ENCODE results near the gene BTBD9. TPM values are rescaled to one million over a fixed set of nuclear protein-coding genes. Genes with fewer than 3 reads are reported as not detected.

BTBD9 gene
- polyA plus RNA-seq, 1 donor (not counting 4 experiments of a cell fraction or from before 2014, with no cell fraction given): 6.8 TPM

DNA sequence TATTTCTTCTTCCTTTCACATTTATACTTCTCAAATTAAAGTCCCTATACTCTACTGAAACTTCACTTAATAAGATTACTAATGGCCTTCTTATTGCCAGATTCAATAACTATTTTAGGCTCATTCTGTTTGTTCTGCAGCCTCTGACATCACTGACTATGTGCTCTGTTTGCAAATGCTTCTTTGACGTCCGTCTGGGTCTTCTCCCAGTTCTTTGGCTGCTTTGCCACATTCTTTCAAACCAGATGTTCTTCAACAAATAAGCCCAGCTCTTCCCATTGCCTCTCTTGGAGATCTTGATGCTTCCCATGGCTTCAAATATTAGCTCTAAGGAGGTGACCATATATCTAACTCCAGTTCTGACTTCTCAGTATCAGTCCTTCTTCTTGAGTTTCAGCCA, 117.4 kb downstream of the BTBD9 start:
- Histone ChIP-seq H4K20me1 (ENCODE audit: control insufficient read depth, extremely low read depth, insufficient read depth, low read length) (no peaks in the 10 kb centered on the region), H3K9me1 (ENCODE audit: control insufficient read depth, extremely low read depth, insufficient read depth, low read length) (no peaks in the 10 kb centered on the region)
- dilution Hi-C loops (cut with MboI; ENCODE audit: extremely low pct_ligation_motif_present, low sequenced_read_pairs): no loop called here

DNA sequence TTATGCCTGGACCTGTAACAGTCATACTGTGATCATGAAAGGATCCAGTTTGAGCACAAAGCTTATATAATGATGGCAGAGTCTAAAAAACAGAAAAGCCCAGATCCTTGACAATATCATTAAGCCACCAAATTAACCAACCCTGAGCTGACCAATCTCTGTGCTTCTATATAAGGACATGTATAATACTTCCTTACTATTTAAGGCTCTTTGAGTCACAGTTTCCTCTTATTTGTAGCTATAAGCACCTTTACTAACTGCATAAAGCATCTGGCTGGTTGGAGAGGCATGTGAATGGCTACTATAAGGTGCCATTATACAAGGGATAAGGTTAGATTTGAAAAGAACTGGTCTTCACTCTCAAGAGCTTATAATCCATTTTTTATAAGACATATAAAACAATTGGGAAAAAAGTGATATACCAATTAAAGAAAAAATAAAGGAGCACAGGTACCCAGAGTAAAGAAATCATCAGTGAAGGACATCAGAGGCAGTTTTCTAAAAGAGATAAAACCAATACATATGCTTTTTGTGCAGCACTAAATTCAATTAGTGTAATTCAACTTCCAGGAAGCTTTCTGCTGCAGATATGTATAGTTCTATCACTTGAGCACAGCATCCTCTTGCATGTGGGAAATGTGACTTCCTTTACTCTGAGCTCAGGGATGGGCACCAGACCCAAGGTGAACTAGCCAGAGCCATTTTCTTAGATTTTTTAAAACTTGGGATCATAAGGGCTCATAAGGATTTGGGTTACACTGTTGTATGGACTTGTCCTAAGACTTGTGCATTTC, 121.0 kb downstream of the BTBD9 start:
- Histone ChIP-seq H3K79me2 (ENCODE audit: control insufficient read depth, insufficient read depth, low read length) (no peaks in the 10 kb centered on the region), H3K4me1 (ENCODE audit: control insufficient read depth, extremely low read depth, insufficient read depth, low read length) (no peaks in the 10 kb centered on the region), H3K4me3 (ENCODE audit: control insufficient read depth in 2 of 3, extremely low read depth in 1 of 3, insufficient read depth in 2 of 3, low read depth in 1 of 3, low read length in 3 of 3) (no peak overlapping the region), H3K27ac (ENCODE audit: control insufficient read depth, insufficient read depth, low read length) (no peak overlapping the region), H3K9me1 (ENCODE audit: control insufficient read depth, extremely low read depth, insufficient read depth, low read length) (no peaks in the 10 kb centered on the region), H3K36me3 (ENCODE audit: control insufficient read depth in 2 of 2, extremely low read depth in 1 of 2, insufficient read depth in 2 of 2, low read length in 2 of 2) (no peaks in the 10 kb centered on the region), H3K27me3 (ENCODE audit: control insufficient read depth, extremely low read depth, insufficient read depth, low read length) (no peaks in the 10 kb centered on the region), H2AFZ (ENCODE audit: control insufficient read depth, low read length) (no peak overlapping the region), H3K9me3 (ENCODE audit: control insufficient read depth, low read depth, low read length) (no peaks in the 10 kb centered on the region), H4K20me1 (ENCODE audit: control insufficient read depth, extremely low read depth, insufficient read depth, low read length) (no peaks in the 10 kb centered on the region), H3K4me2 (ENCODE audit: control insufficient read depth, extremely low read depth, insufficient read depth, low read depth, low read length) (no peak overlapping the region), H3K9ac (ENCODE audit: control insufficient read depth, extremely low read depth, insufficient read depth, low read length) (no peak overlapping the region)
- TF ChIP-seq EZH2 (IDR thresholded peaks at IDR 0.05; ENCODE audit: low read length): no peak
- TF ChIP-seq, protein P1, sequence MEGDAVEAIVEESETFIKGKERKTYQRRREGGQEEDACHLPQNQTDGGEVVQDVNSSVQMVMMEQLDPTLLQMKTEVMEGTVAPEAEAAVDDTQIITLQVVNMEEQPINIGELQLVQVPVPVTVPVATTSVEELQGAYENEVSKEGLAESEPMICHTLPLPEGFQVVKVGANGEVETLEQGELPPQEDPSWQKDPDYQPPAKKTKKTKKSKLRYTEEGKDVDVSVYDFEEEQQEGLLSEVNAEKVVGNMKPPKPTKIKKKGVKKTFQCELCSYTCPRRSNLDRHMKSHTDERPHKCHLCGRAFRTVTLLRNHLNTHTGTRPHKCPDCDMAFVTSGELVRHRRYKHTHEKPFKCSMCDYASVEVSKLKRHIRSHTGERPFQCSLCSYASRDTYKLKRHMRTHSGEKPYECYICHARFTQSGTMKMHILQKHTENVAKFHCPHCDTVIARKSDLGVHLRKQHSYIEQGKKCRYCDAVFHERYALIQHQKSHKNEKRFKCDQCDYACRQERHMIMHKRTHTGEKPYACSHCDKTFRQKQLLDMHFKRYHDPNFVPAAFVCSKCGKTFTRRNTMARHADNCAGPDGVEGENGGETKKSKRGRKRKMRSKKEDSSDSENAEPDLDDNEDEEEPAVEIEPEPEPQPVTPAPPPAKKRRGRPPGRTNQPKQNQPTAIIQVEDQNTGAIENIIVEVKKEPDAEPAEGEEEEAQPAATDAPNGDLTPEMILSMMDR (optimal IDR thresholded peaks at IDR 0.05 in 1 of 3, IDR thresholded peaks at IDR 0.05 in 1 of 3, conservative IDR thresholded peaks at IDR 0.05 in 1 of 3; ENCODE audit: extremely low read depth in 1 of 3, insufficient read depth in 2 of 3, low read length in 3 of 3): no peak
- DNase-seq (ENCODE audit: low read depth, low spot score) (no peak), FAIRE-seq (no peak)
- dilution Hi-C loops (cut with MboI; ENCODE audit: extremely low pct_ligation_motif_present, low sequenced_read_pairs): no loop called here

More for the DNA sequence above, 117.4 kb downstream of the BTBD9 start:
- Histone ChIP-seq H3K79me2 (ENCODE audit: control insufficient read depth, insufficient read depth, low read length) (no peaks in the 10 kb centered on the region), H3K9me3 (ENCODE audit: control insufficient read depth, low read depth, low read length) (no peaks in the 10 kb centered on the region), H3K4me1 (ENCODE audit: control insufficient read depth, extremely low read depth, insufficient read depth, low read length) (no peaks in the 10 kb centered on the region), H3K4me2 (ENCODE audit: control insufficient read depth, extremely low read depth, insufficient read depth, low read depth, low read length) (no peak overlapping the region), H3K9ac (ENCODE audit: control insufficient read depth, extremely low read depth, insufficient read depth, low read length) (no peak overlapping the region), H3K27me3 (ENCODE audit: control insufficient read depth, extremely low read depth, insufficient read depth, low read length) (no peaks in the 10 kb centered on the region), H2AFZ (ENCODE audit: control insufficient read depth, low read length) (no peak overlapping the region), H3K4me3 (ENCODE audit: control insufficient read depth in 2 of 3, extremely low read depth in 1 of 3, insufficient read depth in 2 of 3, low read depth in 1 of 3, low read length in 3 of 3) (no peak overlapping the region), H3K27ac (ENCODE audit: control insufficient read depth, insufficient read depth, low read length) (no peak overlapping the region), H3K36me3 (ENCODE audit: control insufficient read depth in 2 of 2, extremely low read depth in 1 of 2, insufficient read depth in 2 of 2, low read length in 2 of 2) (no peaks in the 10 kb centered on the region)
- no peak for FAIRE-seq
- DNase-seq (ENCODE audit: low read depth, low spot score): no peak
- TF ChIP-seq, protein P1 (optimal IDR thresholded peaks at IDR 0.05 in 1 of 3, IDR thresholded peaks at IDR 0.05 in 1 of 3, conservative IDR thresholded peaks at IDR 0.05 in 1 of 3; ENCODE audit: extremely low read depth in 1 of 3, insufficient read depth in 2 of 3, low read length in 3 of 3): no peak
- TF ChIP-seq EZH2 (IDR thresholded peaks at IDR 0.05; ENCODE audit: low read length): no peak
